Central memory CD4-positive, alpha-beta T cell (primary cell): ENCODE results near the gene CXXC5.
A peak's percentile ranks its signal among the peaks of the same experiment; 100 is the strongest.

Experiments used
- DNase-seq: peaks from one replicate; pipeline ENCODE4 v3.0.0; 2022

CXXC5 gene

GRCh38 chr5:139667001-139667729 lies 19.0 kb downstream of the CXXC5 start:
- no peak for DNase-seq

- no peak for DNase-seq
Measured at GRCh38 chr5:139667730-139668063, 19.5 kb downstream of the CXXC5 start.

- peak; percentile 32 for DNase-seq
Measured at GRCh38 chr5:139668064-139668880, 20.1 kb downstream of the CXXC5 start.

GRCh38 chr5:139668924-139669661 lies 20.9 kb downstream of the CXXC5 start:
- DNase-seq: no peak

- DNase-seq: no peak
Measured at GRCh38 chr5:139669662-139670368, 21.7 kb downstream of the CXXC5 start.

GRCh38 chr5:139670369-139671095 lies 22.4 kb downstream of the CXXC5 start:
- no peak for DNase-seq

GRCh38 chr5:139671096-139671841 lies 23.1 kb downstream of the CXXC5 start:
- no peak for DNase-seq

GRCh38 chr5:139675213-139675612 lies 27.1 kb downstream of the CXXC5 start:
- no peak for DNase-seq

DNA sequence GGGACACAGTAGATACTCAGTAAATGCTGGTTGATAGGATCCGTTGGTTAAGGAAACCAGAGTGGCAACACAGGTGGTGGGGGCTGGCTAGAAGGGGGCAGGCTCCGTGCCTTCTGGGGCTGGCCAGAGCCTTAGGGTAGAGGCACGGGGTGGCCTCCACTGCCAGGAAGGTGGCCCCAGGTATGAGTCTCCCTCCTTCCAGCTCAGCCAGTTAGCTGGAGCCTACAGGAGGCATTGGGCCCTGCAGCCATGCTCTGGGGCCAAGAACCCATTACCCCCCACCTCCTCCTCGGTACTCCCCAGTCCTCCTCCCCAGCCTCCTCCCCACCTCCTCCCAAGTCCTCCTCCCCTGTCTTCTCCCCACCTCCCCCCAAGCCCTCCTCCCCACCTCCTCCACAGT lies 27.7 kb downstream of the CXXC5 start:
- no peak for DNase-seq

DNA sequence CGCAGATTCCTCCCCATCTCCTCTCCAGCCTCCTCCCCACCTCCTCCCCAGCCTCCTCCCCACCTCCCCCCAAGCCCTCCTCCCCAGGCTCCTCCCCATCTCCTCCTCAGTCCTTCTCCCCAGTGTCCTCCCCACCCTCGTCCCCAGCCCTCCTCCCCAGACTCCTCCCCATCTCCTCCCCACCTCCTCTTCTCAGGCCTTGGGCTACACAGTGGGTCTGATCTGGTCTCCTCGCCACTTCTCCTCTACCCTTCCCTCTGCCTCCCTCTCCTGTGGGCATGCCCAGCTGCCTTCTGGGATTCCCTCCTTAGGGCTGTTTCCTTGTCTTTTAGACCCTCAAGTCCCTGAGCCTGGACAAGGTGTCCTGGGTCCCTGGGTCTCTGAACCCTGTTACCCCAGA lies 28.3 kb downstream of the CXXC5 start:
- DNase-seq: no peak

DNA sequence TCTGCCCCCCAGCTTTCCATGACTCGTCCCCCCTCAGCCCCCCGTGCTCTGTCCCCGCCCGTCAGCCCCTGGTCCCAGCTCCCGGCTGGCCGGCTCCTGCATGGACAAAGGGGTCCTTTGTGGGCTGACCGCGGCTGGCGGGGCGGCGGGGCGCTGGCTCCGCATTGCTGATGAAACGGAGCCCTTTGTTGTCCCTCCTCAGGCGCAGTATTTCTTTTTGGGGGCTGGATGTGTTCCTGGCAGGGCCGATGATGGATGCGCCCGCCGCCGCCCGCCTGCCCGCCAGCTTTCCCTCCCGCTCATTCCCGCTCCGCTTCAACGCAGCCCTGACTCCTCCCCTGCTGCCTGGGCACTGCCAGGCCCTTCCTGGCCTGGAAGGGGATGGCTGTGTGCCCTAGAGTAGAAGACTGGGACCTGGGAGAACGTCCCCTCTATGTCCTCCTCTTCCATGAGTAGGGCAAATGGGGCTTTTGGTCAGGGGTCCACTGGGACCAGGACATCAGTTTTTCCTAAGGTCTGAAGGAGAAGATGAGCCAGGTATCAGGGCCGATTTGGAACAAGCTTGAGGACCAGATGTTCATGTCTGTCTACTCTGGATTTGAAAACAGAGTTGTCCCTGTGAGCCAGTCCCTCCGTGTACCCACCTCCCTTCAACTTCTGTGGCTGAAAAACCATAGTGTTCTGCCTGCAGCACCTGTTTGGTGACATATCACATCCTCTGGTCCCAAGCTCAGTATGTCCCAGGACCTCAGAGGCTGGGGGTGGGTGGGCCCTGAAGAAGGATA lies 29.0 kb downstream of the CXXC5 start:
- no peak for DNase-seq

GRCh38 chr5:139677736-139678613 lies 29.8 kb downstream of the CXXC5 start:
- DNase-seq: no peak

DNA sequence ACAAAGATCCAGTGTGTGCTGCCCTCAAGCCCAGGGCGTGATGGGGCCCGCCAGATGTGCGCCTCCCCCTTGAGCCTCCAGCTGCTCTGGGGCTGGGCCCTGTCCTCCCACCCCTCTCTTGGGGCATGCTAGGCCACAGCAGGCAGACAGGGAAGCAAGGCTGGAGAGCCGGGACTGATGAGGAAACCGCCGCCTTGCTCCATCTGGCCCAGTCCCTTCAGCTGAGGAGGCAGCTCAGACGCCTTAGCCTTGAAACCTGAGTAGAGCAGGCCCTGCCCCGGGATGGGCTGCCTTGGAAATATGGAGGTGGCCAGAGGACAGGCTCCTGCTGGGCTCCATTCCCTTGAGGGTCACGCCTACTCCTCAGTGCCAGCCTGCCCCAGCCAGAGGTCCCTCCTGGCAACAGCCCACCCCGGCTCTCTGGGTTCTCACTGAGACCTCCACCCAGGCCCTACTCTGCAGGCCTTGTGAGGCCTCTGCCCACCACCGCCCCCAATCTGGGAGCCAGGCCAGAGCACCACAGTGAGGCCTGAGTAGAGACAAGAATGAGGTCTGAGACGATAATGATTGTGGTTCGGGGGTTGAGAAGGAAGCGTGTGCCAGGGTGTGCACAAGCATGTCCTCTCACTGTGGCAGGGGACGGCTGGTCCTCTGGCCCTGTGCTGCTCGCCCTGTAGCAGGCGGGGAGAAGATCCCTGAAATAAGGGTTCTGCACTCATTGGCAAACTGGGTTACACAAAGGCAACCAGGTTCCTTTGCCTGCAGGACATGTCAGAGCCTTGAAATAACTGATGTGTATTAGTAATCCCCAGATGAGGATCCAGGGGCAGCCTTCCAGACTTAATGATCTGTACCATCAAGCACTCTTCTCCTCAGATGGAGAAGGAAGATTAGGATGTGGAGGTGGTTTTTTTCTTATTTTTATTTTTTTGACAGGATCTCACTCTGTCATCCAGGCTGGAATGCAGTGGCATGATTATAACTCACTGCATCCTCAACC lies 30.9 kb downstream of the CXXC5 start:
- DNase-seq: no peak

- DNase-seq: no peak
Measured at GRCh38 chr5:139680368-139681111, 32.4 kb downstream of the CXXC5 start.

DNA sequence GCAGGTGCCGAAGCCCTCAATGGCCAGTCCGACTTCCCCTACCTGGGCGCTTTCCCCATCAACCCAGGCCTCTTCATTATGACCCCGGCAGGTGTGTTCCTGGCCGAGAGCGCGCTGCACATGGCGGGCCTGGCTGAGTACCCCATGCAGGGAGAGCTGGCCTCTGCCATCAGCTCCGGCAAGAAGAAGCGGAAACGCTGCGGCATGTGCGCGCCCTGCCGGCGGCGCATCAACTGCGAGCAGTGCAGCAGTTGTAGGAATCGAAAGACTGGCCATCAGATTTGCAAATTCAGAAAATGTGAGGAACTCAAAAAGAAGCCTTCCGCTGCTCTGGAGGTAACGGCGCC lies 32.9 kb downstream of the CXXC5 start:
- DNase-seq: no peak

- DNase-seq: no peak
Measured at GRCh38 chr5:139681466-139681865, 33.3 kb downstream of the CXXC5 start.
